ENCODE measurements around the gene ACOX2.

GRCh38 chr3:58559586-58559985 lies 22.6 kb upstream of the ACOX2 start:
- TF ChIP-seq SMAD1 (IDR thresholded peaks at IDR 0.05; ENCODE audit: low read depth, partially characterized antibody), result no peak
- no peak for TF ChIP-seq MXI1 (IDR thresholded peaks at IDR 0.05; ENCODE audit: low read depth, low read length)
- no peak for TF ChIP-seq ZNF274 (IDR thresholded peaks at IDR 0.05; ENCODE audit: insufficient read depth, insufficient read length)
- no peak for TF ChIP-seq CTCF (IDR thresholded peaks at IDR 0.05 in 2 of 3, conservative IDR thresholded peaks at IDR 0.05 in 1 of 3; ENCODE audit: control insufficient read depth in 2 of 3, extremely low read depth in 1 of 3, insufficient read depth in 1 of 3, low read depth in 3 of 3, low read length in 3 of 3)
- TF ChIP-seq YY1 (IDR thresholded peaks at IDR 0.05; ENCODE audit: low read depth, low read length), result no peak
- no peak for TF ChIP-seq CHD2 (IDR thresholded peaks at IDR 0.05; ENCODE audit: borderline replicate concordance, low read depth, low read length)
- no peak for TF ChIP-seq DPF2 (IDR thresholded peaks at IDR 0.05)
- TF ChIP-seq, protein P1, sequence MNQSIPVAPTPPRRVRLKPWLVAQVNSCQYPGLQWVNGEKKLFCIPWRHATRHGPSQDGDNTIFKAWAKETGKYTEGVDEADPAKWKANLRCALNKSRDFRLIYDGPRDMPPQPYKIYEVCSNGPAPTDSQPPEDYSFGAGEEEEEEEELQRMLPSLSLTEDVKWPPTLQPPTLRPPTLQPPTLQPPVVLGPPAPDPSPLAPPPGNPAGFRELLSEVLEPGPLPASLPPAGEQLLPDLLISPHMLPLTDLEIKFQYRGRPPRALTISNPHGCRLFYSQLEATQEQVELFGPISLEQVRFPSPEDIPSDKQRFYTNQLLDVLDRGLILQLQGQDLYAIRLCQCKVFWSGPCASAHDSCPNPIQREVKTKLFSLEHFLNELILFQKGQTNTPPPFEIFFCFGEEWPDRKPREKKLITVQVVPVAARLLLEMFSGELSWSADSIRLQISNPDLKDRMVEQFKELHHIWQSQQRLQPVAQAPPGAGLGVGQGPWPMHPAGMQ (IDR thresholded peaks at IDR 0.05; ENCODE audit: borderline replicate concordance), result no peak
- no peak for TF ChIP-seq ZSCAN29 (IDR thresholded peaks at IDR 0.05)
- no peak for TF ChIP-seq SIN3A (IDR thresholded peaks at IDR 0.05; ENCODE audit: low read depth, low read length)
- no peak for TF ChIP-seq POLR2AphosphoS5 (IDR thresholded peaks at IDR 0.05; ENCODE audit: low read length)
